Neuronal stem cell (in vitro differentiated cells): ENCODE data around the gene GRM4.

ENCODE experiments used
- DNase-seq: peaks from one replicate; pipeline ENCODE4 v3.0.0-alpha.2; 2013; ENCODE audit warnings: low spot score
- H2AFZ ChIP-seq: one replicate; pipeline ENCODE4 v1.6.1; 2013; ENCODE audit warnings: mild to moderate bottlenecking, low read length, inconsistent platforms
- H2AK5ac ChIP-seq: 2 replicates; pipeline ENCODE4 v1.6.1; 2013; ENCODE audit warnings: low read depth, mild to moderate bottlenecking, inconsistent platforms, low read length, moderate library complexity, mixed read lengths
- H2BK120ac ChIP-seq: 2 replicates; pipeline ENCODE4 v1.6.1; 2013; ENCODE audit warnings: low read depth, mild to moderate bottlenecking, inconsistent platforms, low read length, moderate library complexity, mixed read lengths
- H2BK12ac ChIP-seq: one replicate; pipeline ENCODE4 v1.6.1; 2013; ENCODE audit warnings: low read length, inconsistent platforms
- H2BK15ac ChIP-seq: 2 replicates; pipeline ENCODE4 v1.6.1; 2013; ENCODE audit warnings: mild to moderate bottlenecking, low read length, inconsistent platforms, mixed read lengths
- H2BK5ac ChIP-seq: one replicate; pipeline ENCODE4 v1.6.1; 2013; ENCODE audit warnings: inconsistent platforms, mild to moderate bottlenecking, low read length, moderate library complexity
- H3K14ac ChIP-seq: one replicate; pipeline ENCODE4 v1.6.1; 2013; ENCODE audit warnings: low read length, inconsistent platforms
- H3K18ac ChIP-seq: 2 replicates; pipeline ENCODE4 v1.6.1; 2013; ENCODE audit warnings: low read length, inconsistent platforms
- H3K23ac ChIP-seq: 2 replicates; pipeline ENCODE4 v1.6.1; 2013; ENCODE audit warnings: low read depth, mild to moderate bottlenecking, mixed read lengths, low read length, inconsistent platforms; ENCODE audit not compliant: poor library complexity
- H3K27ac ChIP-seq: replicated peaks from 3 replicates; pipeline ENCODE4 v1.5.1; 2013; ENCODE audit warnings: low read length, inconsistent platforms
- H3K27me3 ChIP-seq, 3 experiments: 2 replicates each; pipeline ENCODE4 v1.6.1; 2013; ENCODE audit warnings: low read length in 3 of 3, mild to moderate bottlenecking in 2 of 3, inconsistent platforms in 1 of 3, low read depth in 1 of 3, mixed read lengths in 1 of 3, moderate library complexity in 1 of 3; ENCODE audit not compliant: control insufficient read depth in 3 of 3, insufficient read depth in 3 of 3
- H3K36me3 ChIP-seq, 2 donors: replicated peaks in 1 of 2; 2 replicates each; pipeline ENCODE4 v1.6.1; 2013; ENCODE audit warnings: low read length in 2 of 2; ENCODE audit not compliant: control insufficient read depth in 2 of 2, insufficient read depth in 2 of 2
- H3K4ac ChIP-seq: 2 replicates; pipeline ENCODE4 v1.6.1; 2013; ENCODE audit warnings: inconsistent platforms, mild to moderate bottlenecking, low read length, moderate library complexity
- H3K4me1 ChIP-seq, 2 donors: 1 replicate in 1 of 2; 2 replicates in 1 of 2; pipeline ENCODE4 v1.6.1; 2013; ENCODE audit warnings: low read length in 2 of 2, low read depth in 1 of 2; ENCODE audit not compliant: control insufficient read depth in 2 of 2, insufficient read depth in 1 of 2
- H3K4me2 ChIP-seq: one replicate; pipeline ENCODE4 v1.6.1; 2013; ENCODE audit warnings: mild to moderate bottlenecking, low read length, inconsistent platforms; ENCODE audit not compliant: insufficient read depth, poor library complexity, severe bottlenecking
- H3K4me3 ChIP-seq, 2 donors: 2 replicates each; pipeline ENCODE4 v1.5.1; 2013; ENCODE audit warnings: low read length in 2 of 2, mild to moderate bottlenecking in 2 of 2, inconsistent platforms in 1 of 2, moderate library complexity in 1 of 2
- H3K79me1 ChIP-seq: one replicate; pipeline ENCODE4 v1.6.1; 2013; ENCODE audit warnings: low read depth, mild to moderate bottlenecking, inconsistent platforms, low read length, moderate library complexity
- H3K9ac ChIP-seq: one replicate; pipeline ENCODE4 v1.6.1; 2013; ENCODE audit warnings: mild to moderate bottlenecking, low read depth, low read length, inconsistent platforms; ENCODE audit not compliant: poor library complexity
- H3K9me3 ChIP-seq, 2 donors: replicated peaks in 1 of 2; 2 replicates each; pipeline versions ENCODE3 to v1.6.1; 2013; ENCODE audit warnings: low read length in 2 of 2, mild to moderate bottlenecking in 2 of 2, inconsistent platforms in 1 of 2, low read depth in 1 of 2, mixed read lengths in 1 of 2, moderate library complexity in 1 of 2; ENCODE audit not compliant: control insufficient read depth in 2 of 2, insufficient read depth in 1 of 2
- H4K8ac ChIP-seq: one replicate; pipeline ENCODE4 v1.6.1; 2013; ENCODE audit warnings: low read depth, mild to moderate bottlenecking, inconsistent platforms, low read length, moderate library complexity
- H4K91ac ChIP-seq: one replicate; pipeline ENCODE4 v1.6.1; 2013; ENCODE audit warnings: low read length, low read depth, mild to moderate bottlenecking, inconsistent platforms; ENCODE audit not compliant: poor library complexity
- WGBS, 2 donors: extraction: QIAGEN DNeasy Blood & Tissue Kit; methylation state at CpG; one replicate each; pipeline ENCODE4 v1.1.7; 2013; ENCODE audit warnings: missing lambda C conversion rate in 2 of 2, mixed read lengths in 1 of 2; ENCODE audit not compliant: insufficient read length in 2 of 2, insufficient replicate concordance in 1 of 2; ENCODE audit errors: extremely low coverage in 2 of 2; 5-methylcytosine and 5-hydroxymethylcytosine counted together

The GRM4 gene

DNA sequence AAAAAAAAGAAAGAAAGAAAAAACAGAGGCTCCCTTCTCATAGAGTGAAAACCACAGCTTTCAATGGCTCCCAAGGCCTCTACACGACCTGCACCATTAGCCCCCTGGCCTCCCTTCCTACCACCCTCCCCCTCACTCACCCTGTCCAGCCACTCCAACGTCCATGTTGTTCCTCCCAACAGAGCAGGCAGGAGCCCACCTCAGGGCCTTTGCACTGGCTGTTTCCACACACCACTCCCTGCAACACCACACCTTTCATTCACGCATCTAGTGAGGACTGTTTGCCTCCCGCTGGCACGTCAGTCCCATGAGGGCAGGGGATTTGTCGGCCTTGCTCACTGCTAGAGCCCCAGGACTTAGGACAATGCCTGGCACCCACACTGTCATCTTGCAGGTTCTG, 39.5 kb downstream of the GRM4 start:
- Histone ChIP-seq H3K36me3 (no peaks in the 10 kb centered on the region), H4K91ac (no peak overlapping the region), H3K27ac (no peak overlapping the region), H2BK120ac (no peak overlapping the region), H4K8ac (no peak overlapping the region), H3K4me3 (no peak overlapping the region), H3K14ac (no peak overlapping the region), H3K18ac (no peak overlapping the region), H2AFZ (no peak overlapping the region), H3K27me3 (peaks cover 0 to 41% (median 0%) of the 10 kb centered on the region in 3 experiments), H3K4ac (no peak overlapping the region), H2BK12ac (no peak overlapping the region), H3K4me1 (no peaks in the 10 kb centered on the region), H2BK5ac (no peak overlapping the region), H3K9ac (no peak overlapping the region), H3K4me2 (no peak overlapping the region), H3K9me3 (peaks cover 0 to 2% of the 10 kb centered on the region in 2 donors), H3K23ac (no peak overlapping the region), H2BK15ac (no peak overlapping the region), H3K79me1 (no peaks in the 10 kb centered on the region), H2AK5ac (no peak overlapping the region)
- no CpG with 5 or more reads among the region's 6 CpGs for WGBS, 2 donors
- no peak for DNase-seq

DNA sequence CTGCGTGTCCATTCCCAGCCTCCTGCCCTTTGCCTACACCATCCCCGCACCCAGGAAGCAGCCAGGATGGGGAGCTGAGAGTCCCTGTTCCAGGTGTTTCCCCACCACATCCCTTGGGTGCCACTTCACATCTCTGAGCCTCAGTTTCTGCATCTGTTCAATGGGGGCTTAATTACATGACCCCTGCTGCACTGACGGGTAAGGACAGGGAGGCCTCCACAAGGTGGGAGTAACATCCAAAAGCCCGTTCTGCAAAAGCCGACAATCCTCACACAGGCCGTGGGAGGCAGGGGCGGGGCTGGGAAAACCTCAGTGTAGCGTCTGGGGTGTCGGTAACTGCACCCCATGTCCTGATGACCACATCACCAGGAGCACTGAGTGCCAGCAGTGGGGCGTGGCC, 41.3 kb downstream of the GRM4 start:
- Histone ChIP-seq H3K23ac (peak overlapping the region; percentile 18), H3K36me3 (no peaks in the 10 kb centered on the region), H3K14ac (no peak overlapping the region), H3K9ac (no peak overlapping the region), H3K4me2 (no peak overlapping the region), H3K9me3 (peaks cover 0 to 2% of the 10 kb centered on the region in 2 donors), H3K27ac (no peak overlapping the region), H4K8ac (no peak overlapping the region), H4K91ac (no peak overlapping the region), H2BK120ac (no peak overlapping the region), H3K4ac (no peak overlapping the region), H2BK12ac (no peak overlapping the region), H3K4me1 (no peaks in the 10 kb centered on the region), H2AFZ (no peak overlapping the region), H2BK15ac (no peak overlapping the region), H3K4me3 (no peak overlapping the region), H2AK5ac (no peak overlapping the region), H2BK5ac (no peak overlapping the region), H3K79me1 (no peaks in the 10 kb centered on the region), H3K18ac (peak overlapping the region; percentile 48), H3K27me3 (peaks cover 0 to 49% (median 0%) of the 10 kb centered on the region in 3 experiments)
- no peak for DNase-seq
- no CpG with 5 or more reads among the region's 10 CpGs for WGBS, 2 donors

- Histone ChIP-seq H3K9ac (no peak overlapping the region), H2BK12ac (no peak overlapping the region), H3K36me3 (no peaks in the 10 kb centered on the region), H3K14ac (no peak overlapping the region), H4K91ac (no peak overlapping the region), H2BK15ac (no peak overlapping the region), H3K27me3 (peaks cover 0 to 49% (median 0%) of the 10 kb centered on the region in 3 experiments), H2BK5ac (no peak overlapping the region), H3K79me1 (no peaks in the 10 kb centered on the region), H3K4ac (no peak overlapping the region), H2BK120ac (no peak overlapping the region), H3K18ac (peak overlapping the region; percentile 57), H3K27ac (no peak overlapping the region), H4K8ac (no peak overlapping the region), H2AFZ (no peak overlapping the region), H2AK5ac (peak overlapping the region; percentile 94), H3K23ac (peak overlapping the region; percentile 18), H3K4me1 (no peaks in the 10 kb centered on the region), H3K4me3 (no peak overlapping the region), H3K4me2 (no peak overlapping the region), H3K9me3 (peaks cover 0 to 2% of the 10 kb centered on the region in 2 donors)
- no CpG with 5 or more reads among the region's 8 CpGs for WGBS, 2 donors
- no peak for DNase-seq
Observed at GRCh38 chr6:34104186-34104585, 41.7 kb downstream of the GRM4 start.

GRCh38 chr6:34103321-34103720, 42.6 kb downstream of the GRM4 start:
- Histone ChIP-seq H3K9me3 (peaks cover 0 to 2% of the 10 kb centered on the region in 2 donors), H3K4me1 (peaks cover 0 to 2% of the 10 kb centered on the region in 2 donors), H3K4me2 (no peak overlapping the region), H2AK5ac (no peak overlapping the region), H2BK15ac (no peak overlapping the region), H3K36me3 (no peaks in the 10 kb centered on the region), H3K18ac (no peak overlapping the region), H3K14ac (no peak overlapping the region), H3K27me3 (peaks cover 0 to 43% (median 0%) of the 10 kb centered on the region in 3 experiments), H3K9ac (no peak overlapping the region), H3K23ac (no peak overlapping the region), H3K4ac (no peak overlapping the region), H3K79me1 (no peaks in the 10 kb centered on the region), H2BK5ac (no peak overlapping the region), H3K4me3 (no peak overlapping the region), H4K91ac (no peak overlapping the region), H2AFZ (no peak overlapping the region), H2BK120ac (no peak overlapping the region), H2BK12ac (no peak overlapping the region), H4K8ac (no peak overlapping the region), H3K27ac (no peak overlapping the region)
- DNase-seq, result no peak
- no CpG with 5 or more reads among the region's 16 CpGs for WGBS, 2 donors
